Ramos (cell line): ENCODE data around the gene EIF2D.

Source experiments
- in situ Hi-C: fragments of 300-500 bp; cut with MboI; formaldehyde crosslinking; loops from one replicate; pipeline ENCODE4 v1.14.3; 2022; ENCODE audit warnings: low sequenced_read_pairs; ENCODE audit not compliant: unreplicated experiment

Gene EIF2D

DNA sequence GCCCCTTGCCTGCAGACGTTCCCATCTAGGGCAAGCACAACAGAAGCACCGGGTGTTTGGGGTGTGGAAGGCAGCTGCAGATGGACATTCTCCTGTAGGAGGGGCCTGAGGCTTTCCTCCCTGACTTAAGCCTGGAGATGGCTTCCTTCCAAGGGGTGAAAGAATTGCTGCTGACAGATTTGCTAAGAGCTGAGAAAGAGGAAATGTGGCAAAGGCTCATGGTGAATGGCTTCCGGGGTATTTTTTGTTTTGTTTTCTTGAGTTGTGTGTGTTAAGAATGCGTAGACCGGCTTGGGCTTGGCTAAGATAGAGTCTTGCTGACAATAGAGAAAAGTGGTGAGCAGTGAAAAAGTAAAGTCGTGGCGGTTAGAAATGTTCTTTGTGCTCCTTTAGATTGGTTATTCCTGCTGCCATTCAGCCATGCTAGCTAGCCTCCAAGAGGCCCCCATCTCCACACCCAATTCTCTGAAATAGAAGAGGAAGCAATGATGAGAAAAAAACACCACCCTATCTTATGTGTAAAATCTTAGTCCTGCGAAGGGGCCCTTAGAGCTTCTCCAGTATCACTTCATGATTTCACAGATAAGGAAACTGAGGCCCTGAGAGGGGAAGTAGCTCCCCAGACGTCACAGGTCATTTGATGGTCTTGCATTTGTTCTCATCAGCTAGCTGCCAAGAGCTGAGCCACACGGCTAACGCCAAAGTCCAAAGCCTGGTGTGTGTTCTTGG is 36.9 kb downstream of the EIF2D start:
- in situ Hi-C loops: no loop called here

DNA sequence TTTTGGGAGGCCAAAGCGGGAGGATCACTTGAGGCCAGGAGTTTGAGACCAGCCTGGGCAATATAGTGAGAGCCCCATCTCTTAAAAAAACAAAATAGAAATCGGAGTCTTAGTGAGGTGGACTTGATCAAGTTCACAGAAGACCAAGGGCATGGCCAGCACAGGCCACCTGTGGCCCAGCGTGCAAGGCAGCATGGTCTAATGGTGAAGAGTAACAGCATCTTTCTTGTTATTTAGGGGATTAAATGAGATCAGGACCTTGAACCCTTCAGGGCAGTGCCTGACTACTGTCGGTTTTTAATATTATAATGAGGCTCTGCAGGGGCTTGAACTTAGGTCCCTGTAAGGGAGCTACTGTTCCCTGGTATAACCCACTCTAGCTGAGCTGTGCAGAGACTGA is 38.5 kb downstream of the EIF2D start:
- in situ Hi-C loops: no loop called here

DNA sequence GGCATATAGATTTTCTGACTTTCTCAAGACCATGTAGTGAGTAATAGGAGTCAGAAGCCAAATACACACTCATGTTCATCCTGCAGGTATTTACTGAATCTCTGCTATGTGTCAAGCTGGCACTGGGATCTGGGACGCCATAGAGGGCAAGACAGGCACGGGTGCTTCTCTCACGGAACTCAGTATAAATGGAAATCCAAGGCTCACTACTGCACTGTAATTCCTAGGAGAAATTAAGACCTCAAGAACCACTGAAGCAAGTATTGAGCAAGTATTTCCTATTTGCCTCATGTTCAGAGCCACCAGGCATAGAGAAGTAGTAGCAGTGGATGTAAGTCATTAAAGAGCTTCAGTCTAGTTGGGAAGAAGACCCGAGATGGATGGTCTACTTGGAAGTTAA is 38.9 kb downstream of the EIF2D start:
- in situ Hi-C loops: no loop called here

DNA sequence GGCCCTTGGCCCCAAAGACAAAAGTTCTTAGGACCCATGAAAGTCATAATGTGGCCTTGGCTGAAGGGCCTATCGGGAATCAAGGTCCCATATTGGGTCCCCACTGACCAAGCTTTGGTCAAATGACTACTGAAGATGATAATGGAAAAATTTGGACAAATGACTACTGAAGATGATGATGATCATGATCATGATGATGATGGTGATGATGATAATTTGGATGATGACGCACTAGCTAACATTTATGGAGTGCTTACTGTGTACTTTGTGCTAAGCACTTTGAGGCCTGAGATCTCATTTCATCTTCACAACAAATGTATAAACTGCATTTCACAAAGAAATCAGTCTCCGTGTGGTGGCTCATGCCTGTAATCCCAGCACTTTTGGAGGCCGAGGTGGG is 39.4 kb downstream of the EIF2D start:
- in situ Hi-C loops: no loop called here

DNA sequence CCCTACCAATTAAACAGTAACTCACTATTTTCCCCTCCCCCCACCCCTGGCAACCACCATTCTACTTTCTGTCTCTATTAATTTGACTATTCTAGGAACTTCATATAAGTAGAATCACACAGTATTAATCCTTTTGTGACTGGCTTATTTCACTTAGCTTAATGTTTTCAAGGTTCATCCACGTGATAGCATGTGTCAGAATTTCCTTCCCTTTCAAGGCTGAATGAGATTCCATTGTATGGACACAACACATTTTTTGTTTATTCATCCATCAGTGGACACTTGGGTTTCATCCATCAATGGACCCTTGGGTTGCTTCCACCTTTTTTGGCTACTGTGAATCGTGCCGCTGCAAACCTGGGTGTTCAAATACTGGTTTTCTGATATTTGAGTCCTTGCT is 41.7 kb downstream of the EIF2D start:
- in situ Hi-C loops: no loop called here

DNA sequence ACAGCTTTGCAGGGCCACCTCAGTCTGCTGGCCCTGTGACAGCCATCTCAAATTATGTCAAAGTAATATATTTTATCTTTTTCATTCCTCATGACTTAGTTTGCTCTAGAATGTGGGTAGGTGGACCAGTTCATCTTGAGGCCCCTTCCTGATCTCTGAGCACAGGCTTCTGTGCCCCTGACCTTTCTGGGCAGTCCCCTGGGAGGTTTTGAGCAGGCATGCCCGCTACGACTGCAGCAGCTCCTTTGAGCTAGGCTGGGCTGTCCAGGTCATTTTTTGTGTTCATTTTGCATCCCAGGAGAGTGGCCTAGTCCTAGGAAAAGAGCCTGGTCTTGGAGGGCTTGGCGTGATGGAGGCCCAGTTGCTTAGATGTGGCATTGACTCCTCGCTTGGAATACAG is 42.7 kb downstream of the EIF2D start:
- in situ Hi-C loops: no loop called here

DNA sequence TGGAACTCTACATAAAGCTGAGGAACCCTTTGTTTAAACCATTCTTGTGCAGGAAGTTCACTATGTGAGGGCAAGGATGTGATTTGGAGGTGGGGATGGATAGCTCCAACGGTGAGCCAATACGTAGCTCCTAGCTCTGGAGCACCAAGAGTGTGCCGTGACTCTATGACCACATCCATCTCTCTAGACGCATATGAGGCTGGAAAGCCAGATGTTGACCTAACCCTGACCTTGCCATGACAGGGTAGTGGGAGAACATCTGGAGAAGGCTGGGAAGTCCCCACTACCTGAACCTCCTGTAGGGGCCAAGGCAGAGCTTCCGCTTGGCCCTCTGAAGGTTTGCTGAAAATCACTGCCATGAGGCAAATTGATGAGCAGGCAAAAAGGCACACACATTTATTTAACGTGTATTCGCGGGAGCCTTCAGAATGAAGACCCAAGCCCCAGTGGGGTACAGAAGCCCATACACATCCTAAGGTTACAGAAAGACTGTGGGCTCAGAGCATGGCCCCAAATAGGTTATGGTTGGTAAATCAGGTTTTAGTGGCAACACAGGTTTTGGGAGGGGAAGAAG is 43.4 kb downstream of the EIF2D start:
- in situ Hi-C loops: no loop called here

DNA sequence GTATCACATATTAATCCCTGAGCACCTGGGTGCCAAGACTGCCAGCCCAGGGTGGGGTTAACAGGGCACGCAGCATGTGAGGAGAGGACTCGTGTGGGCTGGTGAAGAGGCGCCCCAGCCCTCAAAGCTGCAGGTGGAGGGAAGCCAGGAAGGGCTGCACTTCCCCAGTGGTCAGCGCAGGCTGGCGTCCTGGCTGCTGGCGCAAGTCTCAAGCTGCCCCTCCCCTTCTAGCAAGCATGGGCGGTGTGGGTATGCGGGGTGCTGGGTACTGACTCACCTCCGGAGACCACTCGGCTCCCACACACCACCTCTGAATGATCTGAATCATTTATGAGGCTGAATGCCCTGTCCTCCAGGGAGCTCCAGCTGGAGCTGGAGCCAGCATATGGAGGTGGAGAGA is 44.0 kb downstream of the EIF2D start:
- in situ Hi-C loops: no loop called here

DNA sequence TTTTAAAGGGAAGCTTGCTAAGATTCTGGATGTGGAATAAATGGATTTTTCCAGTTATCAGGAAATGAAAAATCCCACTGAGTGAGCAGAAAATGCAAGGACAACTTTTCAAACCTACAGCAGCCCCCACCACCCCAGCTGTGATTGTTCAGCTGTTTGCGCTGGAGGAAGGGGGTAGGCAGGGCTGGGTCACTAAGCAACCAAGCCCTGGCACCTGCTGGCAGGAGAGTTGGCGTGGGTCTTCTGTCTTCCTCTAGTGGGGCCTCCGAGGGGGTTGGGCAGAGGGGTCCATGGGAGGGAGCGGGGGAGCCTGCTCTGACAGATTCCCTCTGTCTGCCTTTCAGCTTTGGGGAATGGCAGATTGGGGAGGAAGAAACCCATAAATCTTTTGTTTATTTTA is 45.3 kb downstream of the EIF2D start:
- in situ Hi-C loops: no loop called here

DNA sequence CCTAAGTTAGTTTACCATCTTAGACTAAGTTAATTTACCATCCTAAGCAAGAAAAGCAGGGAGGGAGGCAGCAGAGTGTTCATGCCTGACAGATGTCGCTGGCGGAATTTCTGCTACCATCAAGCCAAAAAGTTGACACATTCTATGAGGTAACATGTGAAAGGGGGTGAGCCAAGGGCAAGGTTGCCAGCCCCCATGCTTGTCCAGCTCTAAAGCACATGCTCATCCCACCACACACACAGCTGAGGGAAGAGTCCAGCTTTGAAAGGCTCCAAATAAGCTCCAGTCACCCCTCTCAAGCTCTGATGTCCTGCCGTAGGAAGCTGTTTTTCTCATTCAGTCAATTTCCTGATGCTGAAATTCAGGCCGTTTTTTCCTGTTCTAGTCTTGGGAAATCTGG is 46.3 kb downstream of the EIF2D start:
- in situ Hi-C loops: no loop called here

DNA sequence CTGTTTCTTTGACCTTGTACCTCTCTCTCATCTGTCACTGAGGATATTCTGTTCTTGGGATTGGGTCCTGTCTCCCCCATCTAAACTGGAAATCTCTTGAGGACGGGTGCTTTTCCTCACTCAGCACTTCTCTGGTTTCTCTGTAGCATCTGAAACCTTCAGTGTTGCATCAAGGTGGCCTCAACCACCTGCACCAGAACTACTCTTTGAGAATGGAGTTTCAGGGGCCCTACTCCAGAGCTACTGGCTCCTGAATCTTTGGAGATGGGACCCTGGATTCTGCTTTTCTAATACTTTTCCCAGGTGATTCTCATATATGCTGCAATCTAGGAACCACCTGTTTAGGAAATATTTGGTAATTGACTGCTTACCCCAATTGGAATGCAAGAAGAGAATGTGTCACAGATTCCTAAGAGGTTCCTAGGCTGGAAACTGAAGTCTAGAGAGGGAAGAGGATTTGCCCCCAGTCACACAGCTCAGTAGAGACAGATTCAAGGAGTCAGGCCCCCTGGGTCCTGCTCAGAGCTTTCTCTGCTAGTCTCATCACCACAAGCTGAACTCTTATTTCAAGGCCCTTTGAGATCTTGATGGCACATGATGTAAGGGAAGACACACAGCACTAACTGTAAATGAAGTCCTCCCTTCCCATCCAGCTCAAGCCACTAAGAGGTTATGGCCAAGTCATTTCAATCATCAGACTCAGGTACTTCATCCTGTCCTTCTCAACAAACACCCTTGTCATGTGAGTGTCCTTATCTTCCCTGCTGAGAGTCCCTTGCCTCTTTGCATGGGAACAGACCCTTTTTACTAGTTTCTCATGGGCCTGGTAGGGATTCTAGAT is 48.7 kb downstream of the EIF2D start:
- in situ Hi-C loops: no loop called here

DNA sequence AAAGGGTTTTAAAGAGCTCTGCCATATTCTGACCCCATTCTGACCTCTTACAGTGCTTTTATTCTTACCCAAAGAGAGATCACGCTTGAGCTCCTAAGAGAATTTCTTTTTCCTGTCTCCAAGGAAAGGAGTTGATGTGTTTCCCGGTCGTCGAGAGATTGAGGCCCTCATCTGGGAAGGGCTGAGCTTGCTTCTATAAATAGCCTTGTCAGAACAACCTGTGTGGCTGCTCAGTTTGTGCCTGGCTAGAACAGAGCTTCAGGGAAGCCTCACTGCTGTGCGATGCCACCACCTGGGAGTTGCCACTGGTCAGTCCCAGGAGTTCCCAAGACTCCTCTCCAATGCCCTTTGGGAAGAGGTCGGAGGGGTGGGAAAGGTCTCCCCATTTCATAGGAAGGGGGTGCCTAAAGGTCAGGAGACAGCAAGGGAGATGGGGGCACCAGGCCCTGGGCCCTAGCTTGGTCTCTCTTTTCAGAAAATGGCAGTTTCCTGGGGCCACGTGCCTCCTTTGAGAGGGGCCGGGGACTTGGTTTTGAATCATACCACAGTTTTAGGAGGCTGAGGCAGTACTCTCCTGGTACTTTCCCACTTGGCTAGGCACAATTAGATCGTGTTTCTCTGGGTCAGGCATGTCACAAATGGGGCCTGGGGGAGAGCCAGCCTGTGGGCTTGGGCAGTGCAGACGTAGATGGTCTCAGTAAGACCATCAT is 52.1 kb downstream of the EIF2D start:
- in situ Hi-C loops: no loop called here

DNA sequence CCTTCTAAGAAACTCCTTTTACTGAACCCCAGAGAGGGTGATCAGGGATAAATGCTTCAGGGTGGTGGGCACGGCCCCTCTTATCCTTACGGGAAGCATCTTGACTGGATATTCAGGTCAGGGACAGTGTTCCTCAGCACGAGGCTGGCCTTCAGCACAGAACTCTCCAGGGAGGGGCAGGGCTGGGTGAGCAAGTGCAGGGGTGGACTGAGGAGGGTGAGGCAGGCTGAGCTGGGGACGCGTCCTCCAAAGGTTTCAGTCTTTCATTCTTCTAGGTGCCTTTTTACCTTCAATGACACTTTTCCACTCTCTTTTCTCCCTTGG is 52.6 kb downstream of the EIF2D start:
- in situ Hi-C loops: no loop called here

DNA sequence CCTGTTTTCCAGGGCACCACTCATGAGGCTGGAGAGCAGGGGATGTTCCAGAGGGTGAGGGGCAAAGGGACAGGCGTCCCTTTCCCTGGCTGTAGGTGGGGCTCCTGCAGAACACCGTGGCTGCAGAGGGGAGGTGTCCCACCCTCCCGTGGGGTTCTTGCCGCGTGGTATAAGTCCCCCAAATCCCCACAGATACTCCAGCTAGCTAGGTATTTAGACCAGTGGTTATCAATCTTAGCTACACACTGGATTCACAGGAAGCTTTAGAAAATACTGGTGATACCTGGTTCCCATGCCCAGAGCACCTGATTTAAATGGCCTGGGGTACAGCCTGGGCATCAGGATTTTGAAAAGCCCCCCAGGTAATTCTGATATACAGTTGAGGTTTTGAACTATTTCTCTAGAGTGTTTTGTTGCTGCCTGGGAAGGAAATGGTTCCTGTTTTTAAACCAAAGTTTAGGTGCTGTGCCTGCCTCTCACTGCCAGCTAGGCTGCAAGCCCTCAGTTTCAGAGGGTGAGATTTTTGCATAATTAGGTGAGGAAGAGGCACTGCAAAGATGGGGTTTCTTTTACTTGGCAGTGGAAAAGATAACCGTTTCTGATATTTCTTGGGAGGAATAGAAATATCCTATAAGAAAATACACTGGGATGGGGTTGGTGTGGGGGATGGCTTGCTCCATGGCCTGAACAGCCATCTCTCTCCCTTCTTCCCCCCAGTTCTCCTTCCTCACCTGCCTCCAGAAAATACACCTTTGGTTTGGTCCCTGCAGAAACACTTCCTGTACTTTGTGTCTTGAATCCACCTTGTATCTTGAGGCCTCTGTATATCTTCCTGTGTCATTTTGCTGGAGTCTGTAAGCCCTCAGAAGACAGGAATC is 53.2 kb downstream of the EIF2D start:
- in situ Hi-C loops: no loop called here

DNA sequence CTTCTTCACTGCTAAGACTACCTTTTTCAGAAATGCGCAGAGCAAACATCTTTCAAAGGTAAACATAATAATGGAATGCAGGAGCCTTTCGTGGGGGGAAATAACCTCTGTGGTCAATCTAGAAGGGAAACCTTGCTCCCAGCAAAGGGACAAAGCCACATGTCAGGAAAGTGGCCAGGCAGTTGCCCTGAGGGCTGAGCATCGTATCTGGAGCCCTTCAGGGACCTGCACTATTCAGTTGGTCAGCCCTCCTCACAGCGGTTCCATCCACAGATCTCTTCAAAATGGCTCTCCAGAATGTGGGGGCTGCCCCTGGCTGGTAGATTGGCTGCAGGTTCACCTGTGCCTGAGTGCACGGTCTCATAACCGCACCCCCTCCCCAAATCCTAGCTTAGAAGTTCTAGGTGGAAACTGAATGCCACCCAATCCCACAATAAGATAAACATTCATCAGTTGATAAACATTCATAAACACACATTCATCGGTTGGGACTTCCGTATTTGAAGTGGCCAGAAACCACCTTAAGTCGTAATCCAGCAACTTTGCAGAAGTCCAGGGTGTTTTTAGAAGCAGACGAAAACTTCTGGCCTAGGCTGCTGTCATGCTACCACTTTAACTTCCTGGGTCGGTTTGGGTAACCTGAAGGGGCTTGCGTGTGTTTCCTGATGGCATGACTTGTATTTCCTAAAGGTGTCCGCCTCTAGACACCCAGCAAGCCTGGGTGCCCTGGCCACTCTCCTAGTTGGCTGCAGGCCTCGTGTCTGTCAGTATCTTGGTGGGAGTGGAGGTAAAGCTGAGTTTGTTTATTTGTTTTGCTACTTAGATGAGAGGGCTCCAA is 54.4 kb downstream of the EIF2D start:
- in situ Hi-C loops: no loop called here

DNA sequence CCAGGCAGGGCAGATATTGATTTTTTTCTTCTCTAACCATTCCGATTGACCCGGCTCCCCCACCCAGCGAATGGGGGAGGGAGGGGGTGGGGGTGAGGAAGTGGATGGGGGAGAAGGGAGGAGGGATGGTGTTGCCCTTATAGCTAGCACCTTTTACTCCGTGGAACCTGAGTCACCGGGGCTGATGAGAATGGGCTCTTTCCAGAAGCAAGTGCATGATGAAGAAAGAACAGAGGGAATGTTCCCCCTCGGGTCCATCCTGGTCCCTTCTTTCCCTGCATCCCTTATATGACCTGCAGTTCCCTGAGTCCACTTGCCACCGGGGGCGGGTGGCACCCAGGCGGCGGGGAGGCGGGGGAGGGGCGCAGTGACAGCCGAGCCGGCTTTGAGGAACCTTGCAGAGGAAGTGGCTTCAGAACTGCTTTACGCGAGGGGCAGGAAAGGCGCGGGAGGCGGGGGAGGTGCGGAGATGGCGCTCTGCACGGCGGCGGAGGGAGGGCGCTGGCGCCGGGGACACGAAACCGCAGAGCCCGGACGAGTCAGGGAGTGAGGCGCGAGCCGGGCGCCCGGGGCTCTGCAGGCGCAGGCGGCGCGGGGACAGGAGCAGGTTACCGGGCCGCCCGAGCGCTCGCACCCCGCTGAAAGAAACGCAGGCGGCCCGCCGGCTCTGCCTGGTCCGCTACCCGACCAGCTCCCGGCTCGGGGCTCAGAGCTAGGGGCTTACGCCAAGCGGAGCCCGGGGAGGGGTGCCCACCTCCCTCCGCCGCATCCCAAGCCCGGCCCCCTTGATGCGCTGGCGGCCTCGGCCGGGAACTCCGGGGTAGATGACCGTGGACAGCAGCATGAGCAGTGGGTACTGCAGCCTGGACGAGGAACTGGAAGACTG is 55.3 kb downstream of the EIF2D start:
- in situ Hi-C loops: no loop called here

DNA sequence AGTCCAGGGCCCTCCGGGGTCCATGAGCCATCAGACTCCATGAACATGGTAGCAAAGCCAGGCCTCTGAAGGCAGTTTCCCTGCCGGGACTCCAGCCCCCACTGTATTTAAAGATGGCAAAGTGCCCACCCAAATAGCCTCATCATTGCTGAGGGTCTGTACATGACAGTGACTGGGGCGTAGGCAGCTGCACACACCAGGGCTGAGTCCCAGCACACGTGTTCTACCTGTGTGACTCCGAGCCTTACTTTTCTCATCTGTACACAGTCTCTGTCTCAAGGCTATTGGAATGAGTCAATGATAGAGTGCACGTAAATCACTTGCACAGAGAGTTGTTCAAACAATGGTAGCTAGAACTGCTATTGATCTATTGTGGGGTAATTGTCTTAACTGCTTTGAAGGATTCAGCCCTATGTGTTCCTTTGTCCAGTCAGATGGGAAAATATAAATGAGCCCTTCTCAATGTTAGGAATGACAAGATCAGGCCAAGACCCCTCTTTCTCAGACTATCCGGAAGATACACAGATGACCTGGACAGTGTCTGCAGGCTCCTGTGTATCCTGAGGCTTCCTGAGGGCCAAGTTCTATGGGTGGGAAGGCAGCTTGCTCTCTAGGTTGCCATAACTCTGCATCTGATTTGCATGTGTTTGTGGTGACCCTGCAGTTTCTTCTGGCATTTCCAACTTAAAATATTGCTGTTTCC is 56.1 kb downstream of the EIF2D start:
- in situ Hi-C loops: no loop called here

DNA sequence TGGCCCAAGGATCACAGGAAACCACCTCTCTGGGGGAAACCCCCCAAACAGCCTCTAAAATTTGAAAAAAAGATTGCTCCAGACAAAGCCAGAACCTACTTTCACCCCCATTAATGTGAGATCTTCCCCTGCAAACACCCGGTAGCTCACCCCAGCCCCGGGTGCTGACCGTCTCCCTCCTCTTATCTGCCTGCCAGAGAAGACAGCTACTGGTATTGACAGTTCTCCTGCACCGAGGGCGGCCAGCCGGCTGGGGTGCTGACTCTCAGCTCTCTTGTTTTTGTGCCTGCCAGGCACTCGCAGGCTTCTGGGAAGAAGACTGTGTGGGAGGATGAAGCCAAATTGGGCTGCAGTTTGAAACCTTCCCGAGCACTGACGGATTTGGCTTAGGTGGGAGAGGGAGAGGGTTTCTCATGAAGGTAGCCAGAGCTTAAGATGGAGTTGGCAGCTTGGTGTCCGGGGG is 56.8 kb downstream of the EIF2D start:
- in situ Hi-C loops: no loop called here
